Neural crest cell (in vitro differentiated cells): Measurements from ENCODE around the gene CEP131. TPM values are rescaled to one million over a fixed set of nuclear protein-coding genes. Genes with fewer than 3 reads are reported as not detected.

ENCODE experiments used
- DNase-seq: peaks from one replicate; pipeline ENCODE4 v3.0.0; 2021; ENCODE audit warnings: low read depth, mixed read lengths, low spot score
- H3K27ac Mint-ChIP-seq: one replicate; pipeline ENCODE4 v1.8.0; 2021; ENCODE audit warnings: mild to moderate bottlenecking, mixed read lengths; ENCODE audit not compliant: unreplicated experiment
- H3K27me3 Mint-ChIP-seq: 2 replicates; pipeline ENCODE4 v1.8.0; 2021; ENCODE audit warnings: low read depth, mild to moderate bottlenecking, mixed read lengths
- H3K36me3 Mint-ChIP-seq: 2 replicates; pipeline ENCODE4 v1.8.0; 2021; ENCODE audit warnings: low read depth, mild to moderate bottlenecking, mixed read lengths
- H3K4me1 Mint-ChIP-seq: 2 replicates; pipeline ENCODE4 v1.8.0; 2021; ENCODE audit warnings: mixed read lengths
- H3K4me3 Mint-ChIP-seq: one replicate; pipeline ENCODE4 v1.8.0; 2021; ENCODE audit warnings: mild to moderate bottlenecking, mixed read lengths
- H3K9me3 Mint-ChIP-seq: 2 replicates; pipeline ENCODE4 v1.8.0; 2021; ENCODE audit warnings: mixed read lengths
- CTCF ChIP-seq: fragments of 200-600 bp; sonication (generic); conservative IDR thresholded peaks from 2 replicates; pipeline ENCODE4 v1.5.0; 2021; ENCODE audit warnings: antibody characterized with exemption, mild to moderate bottlenecking
- total RNA-seq: library from RNA; stranded (reverse); gene quantifications from 2 replicates; pipeline ENCODE4 v1.2.1, GENCODE V29; 2021

Gene CEP131
- total RNA-seq, 1 donor from 2014 or later, result 42.5 TPM

DNA sequence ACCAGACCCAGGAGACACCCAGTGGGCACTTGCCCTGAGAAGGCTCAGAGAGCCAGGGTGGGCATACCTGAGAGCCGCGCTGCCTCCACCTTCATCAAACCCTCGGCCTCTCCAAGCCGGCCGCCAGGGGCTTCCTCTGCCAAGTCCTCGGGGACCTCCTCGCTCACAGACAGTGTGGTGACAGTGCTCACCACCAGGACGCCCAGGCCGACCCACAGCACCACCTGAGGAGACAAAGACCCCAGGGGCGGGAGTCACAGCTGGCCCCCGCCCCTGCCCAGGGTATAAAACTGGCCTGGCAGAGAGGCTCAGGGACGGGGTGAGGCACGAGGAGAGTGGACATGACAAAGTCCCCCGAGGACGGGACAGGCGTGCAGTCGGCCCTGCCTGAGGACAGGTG, 37.4 kb upstream of the CEP131 start:
- DNase-seq, result no peak
- no peak for TF ChIP-seq CTCF
- Mint-ChIP-seq H3K4me1 (peaks cover 3% of the 10 kb centered on the region), H3K4me3 (no peak overlapping the region), H3K27ac (no peak overlapping the region), H3K9me3 (no peaks in the 10 kb centered on the region), H3K27me3 (no peaks in the 10 kb centered on the region), H3K36me3 (no peaks in the 10 kb centered on the region)

DNA sequence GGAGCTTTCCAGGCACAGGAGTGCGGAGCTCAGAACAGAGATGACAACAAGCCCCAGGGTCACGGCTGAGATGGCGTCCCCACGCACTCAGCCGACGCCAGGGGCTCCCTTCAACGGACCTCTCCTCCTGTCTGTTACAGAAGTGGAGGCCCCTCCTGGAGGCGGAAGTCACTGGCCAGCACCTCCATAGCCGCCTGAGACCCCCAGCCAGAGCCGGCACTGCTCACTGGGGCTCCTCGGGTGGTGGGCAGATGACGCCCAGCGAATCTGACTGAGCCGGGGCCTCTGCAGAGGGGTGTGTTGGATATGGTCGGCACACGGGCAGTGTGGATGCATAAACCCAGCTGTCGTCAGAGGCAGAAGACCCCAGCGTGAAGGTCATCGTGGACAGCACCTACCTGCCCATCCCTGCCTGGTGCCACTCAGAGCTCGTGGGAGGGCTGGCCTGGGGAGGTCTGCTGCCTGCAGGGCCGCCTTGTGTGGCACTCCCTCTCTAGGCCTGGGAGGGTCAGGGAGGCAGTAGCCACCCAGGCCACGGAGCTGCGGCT, 36.4 kb upstream of the CEP131 start:
- Mint-ChIP-seq H3K36me3 (no peaks in the 10 kb centered on the region), H3K27ac (no peak overlapping the region), H3K27me3 (no peaks in the 10 kb centered on the region), H3K9me3 (no peaks in the 10 kb centered on the region), H3K4me1 (peaks cover 10% of the 10 kb centered on the region), H3K4me3 (no peak overlapping the region)
- no peak for TF ChIP-seq CTCF
- DNase-seq, result no peak

DNA sequence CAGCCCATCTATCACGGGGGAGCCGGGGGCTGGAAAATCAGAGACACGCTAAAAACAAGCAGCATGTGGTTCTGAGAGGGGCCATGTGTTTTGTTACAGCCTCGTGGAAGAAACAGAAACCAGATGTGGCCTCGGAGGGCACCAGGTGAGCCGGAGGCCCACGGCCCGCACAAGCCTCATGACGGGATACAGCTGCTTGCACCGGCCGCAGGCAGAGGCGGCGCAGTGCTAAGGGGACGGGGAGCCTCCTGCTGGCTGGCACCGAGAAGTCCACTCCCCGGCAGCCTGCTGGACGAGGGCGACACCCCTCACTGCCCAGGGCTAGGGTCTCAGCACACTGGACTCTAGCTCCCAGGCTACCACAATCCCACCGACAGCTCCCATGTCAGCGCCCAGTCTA, 35.5 kb upstream of the CEP131 start:
- no peak for DNase-seq
- H3K27me3 Mint-ChIP-seq, result peaks cover 2% of the 10 kb centered on the region
- peaks cover 3% of the 10 kb centered on the region for H3K36me3 Mint-ChIP-seq
- no peak overlapping the region for H3K27ac Mint-ChIP-seq
- H3K9me3 Mint-ChIP-seq, result no peaks in the 10 kb centered on the region
- H3K4me3 Mint-ChIP-seq, result no peak overlapping the region
- peaks cover 18% of the 10 kb centered on the region for H3K4me1 Mint-ChIP-seq
- TF ChIP-seq CTCF, result no peak

GRCh38 chr17:81257533-81257932, 34.8 kb upstream of the CEP131 start:
- Mint-ChIP-seq H3K27ac (peak overlapping the region; percentile 19), H3K4me1 (peaks cover 25% of the 10 kb centered on the region), H3K9me3 (no peaks in the 10 kb centered on the region), H3K36me3 (peaks cover 5% of the 10 kb centered on the region), H3K4me3 (no peak overlapping the region), H3K27me3 (peaks cover 4% of the 10 kb centered on the region)
- no peak for DNase-seq
- TF ChIP-seq CTCF, result no peak

DNA sequence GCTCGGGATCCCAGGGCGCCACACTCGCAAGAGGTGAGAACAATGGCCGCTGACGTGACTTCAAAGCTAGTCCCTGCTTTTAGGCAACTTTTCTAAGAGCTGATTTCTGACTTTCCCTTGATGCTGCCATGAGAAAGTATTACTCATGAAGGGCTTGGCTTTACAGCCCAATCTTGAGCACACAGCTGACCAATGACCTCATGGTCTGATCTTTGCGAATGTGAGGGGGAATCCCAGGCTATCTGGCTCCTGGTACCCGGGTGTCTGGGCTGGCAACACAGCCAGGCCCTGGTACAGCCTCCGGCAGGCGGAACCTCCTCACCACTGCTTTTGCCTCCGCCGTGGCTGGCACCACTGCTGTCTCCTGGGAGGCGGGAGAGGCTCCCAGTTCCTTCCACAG, 33.9 kb upstream of the CEP131 start:
- no peak for DNase-seq

More for the DNA sequence above, 33.9 kb upstream of the CEP131 start:
- no peak overlapping the region for H3K4me3 Mint-ChIP-seq
- peaks cover 29% of the 10 kb centered on the region for H3K4me1 Mint-ChIP-seq
- H3K9me3 Mint-ChIP-seq, result no peaks in the 10 kb centered on the region
- TF ChIP-seq CTCF, result no peak
- H3K36me3 Mint-ChIP-seq, result peaks cover 5% of the 10 kb centered on the region
- H3K27ac Mint-ChIP-seq, result no peak overlapping the region
- peaks cover 4% of the 10 kb centered on the region for H3K27me3 Mint-ChIP-seq
